SU-DHL-6 (cell line): Measurements from ENCODE around the gene MRC1.

Experiments used
- H2AFZ ChIP-seq: fragments of 200-600 bp; sonication (generic); 2 replicates; pipeline ENCODE4 v1.6.1; 2014; ENCODE audit warnings: low read depth, mild to moderate bottlenecking, moderate library complexity, mixed read lengths, antibody characterized with exemption, low read length; ENCODE audit not compliant: severe bottlenecking
- H3F3A ChIP-seq: fragments of 200-600 bp; shearing (Covaris generic); 2 replicates; pipeline ENCODE4 v1.6.0; 2016; ENCODE audit warnings: antibody characterized with exemption, mild to moderate bottlenecking; ENCODE audit not compliant: insufficient read depth
- H3K27ac ChIP-seq: fragments of 200-600 bp; sonication (generic); 2 replicates; pipeline ENCODE4 v1.5.1; 2016; ENCODE audit warnings: low read depth, mild to moderate bottlenecking, low read length, moderate library complexity, mixed read lengths
- H3K27me3 ChIP-seq: fragments of 200-600 bp; sonication (generic), shearing (Covaris generic); 2 replicates; pipeline ENCODE4 v1.6.0; 2014; ENCODE audit warnings: mild to moderate bottlenecking, low read length
- H3K36me3 ChIP-seq: fragments of 200-600 bp; sonication (generic); 2 replicates; pipeline ENCODE4 v1.6.1; 2014; ENCODE audit warnings: mild to moderate bottlenecking, low read length, mixed read lengths
- H3K4me2 ChIP-seq: fragments of 300-600, 200-600 bp; shearing (Covaris generic), sonication (generic); 2 replicates; pipeline ENCODE4 v1.6.0; 2014; ENCODE audit warnings: low read length, low read depth, mild to moderate bottlenecking; ENCODE audit not compliant: poor library complexity, severe bottlenecking
- H3K4me3 ChIP-seq: fragments of 200-600 bp; sonication (generic); 2 replicates; pipeline ENCODE4 v1.5.1; 2014; ENCODE audit warnings: antibody characterized with exemption, low read length, mild to moderate bottlenecking, mixed read lengths; ENCODE audit not compliant: insufficient read depth, poor library complexity, severe bottlenecking
- H3K79me2 ChIP-seq: fragments of 200-600 bp; sonication (generic); 2 replicates; pipeline ENCODE4 v1.6.1; 2014; ENCODE audit warnings: mild to moderate bottlenecking, low read length, moderate library complexity; ENCODE audit not compliant: insufficient read depth
- H3K9ac ChIP-seq: fragments of 200-600 bp; sonication (generic); 2 replicates; pipeline ENCODE4 v1.7.0; 2014; ENCODE audit warnings: mild to moderate bottlenecking, low read length
- H3K9me2 ChIP-seq: fragments of 200-600 bp; sonication (generic); replicated peaks from 2 replicates; pipeline ENCODE4 v1.6.1; 2014; ENCODE audit warnings: low read length; ENCODE audit not compliant: insufficient read depth
- H3K9me3 ChIP-seq: fragments of 200-600 bp; sonication (generic); 2 replicates; pipeline ENCODE4 v1.6.1; 2014; ENCODE audit warnings: low read length, mixed read lengths; ENCODE audit not compliant: insufficient read depth
- H4K20me1 ChIP-seq: fragments of 200-600 bp; sonication (generic); 2 replicates; pipeline ENCODE4 v1.6.1; 2014; ENCODE audit warnings: low read depth, mild to moderate bottlenecking, antibody characterized with exemption, low read length, moderate library complexity, mixed read lengths
- EZH2phosphoT487 ChIP-seq: fragments of 200-600 bp; sonication (generic), shearing (Covaris generic); conservative IDR thresholded peaks from 2 replicates; pipeline ENCODE4 v1.6.1; 2018; ENCODE audit warnings: mild to moderate bottlenecking, antibody characterized with exemption, low read length, moderate library complexity, mixed read lengths
- TF ChIP-seq, protein P1 (sequence below): fragments of 200-600 bp; sonication (generic); IDR thresholded peaks from one replicate; pipeline ENCODE4 v1.5.1; 2017; ENCODE audit warnings: antibody characterized with exemption, mild to moderate bottlenecking, low read length, moderate library complexity; ENCODE audit not compliant: insufficient read depth, poor library complexity, severe bottlenecking

The MRC1 gene

DNA sequence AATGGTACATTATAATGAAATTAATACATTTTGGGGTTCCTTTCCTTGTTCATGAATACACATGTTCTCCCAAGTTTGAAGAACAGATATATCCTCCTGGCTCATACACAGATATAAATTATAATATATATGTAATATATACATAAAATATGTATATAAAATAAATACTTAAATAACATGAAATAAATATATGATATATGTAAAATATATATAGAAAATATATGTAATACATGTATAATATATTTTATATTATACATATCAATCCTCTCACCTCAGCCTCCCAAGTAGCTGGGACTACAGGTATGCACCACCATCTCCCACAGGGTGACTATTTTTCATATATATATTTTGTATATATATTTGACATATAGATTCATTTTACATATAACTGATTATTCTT is 68.0 kb downstream of the MRC1 start:
- no peaks in the 10 kb centered on the region for H3F3A ChIP-seq
- H3K9ac ChIP-seq = no peak overlapping the region
- H3K4me3 ChIP-seq = no peak overlapping the region
- no peak overlapping the region for H3K4me2 ChIP-seq
- H3K9me3 ChIP-seq = no peaks in the 10 kb centered on the region
- H3K27ac ChIP-seq = no peak overlapping the region
- no peaks in the 10 kb centered on the region for H4K20me1 ChIP-seq
- TF ChIP-seq EZH2phosphoT487 = no peak
- TF ChIP-seq, protein P1, sequence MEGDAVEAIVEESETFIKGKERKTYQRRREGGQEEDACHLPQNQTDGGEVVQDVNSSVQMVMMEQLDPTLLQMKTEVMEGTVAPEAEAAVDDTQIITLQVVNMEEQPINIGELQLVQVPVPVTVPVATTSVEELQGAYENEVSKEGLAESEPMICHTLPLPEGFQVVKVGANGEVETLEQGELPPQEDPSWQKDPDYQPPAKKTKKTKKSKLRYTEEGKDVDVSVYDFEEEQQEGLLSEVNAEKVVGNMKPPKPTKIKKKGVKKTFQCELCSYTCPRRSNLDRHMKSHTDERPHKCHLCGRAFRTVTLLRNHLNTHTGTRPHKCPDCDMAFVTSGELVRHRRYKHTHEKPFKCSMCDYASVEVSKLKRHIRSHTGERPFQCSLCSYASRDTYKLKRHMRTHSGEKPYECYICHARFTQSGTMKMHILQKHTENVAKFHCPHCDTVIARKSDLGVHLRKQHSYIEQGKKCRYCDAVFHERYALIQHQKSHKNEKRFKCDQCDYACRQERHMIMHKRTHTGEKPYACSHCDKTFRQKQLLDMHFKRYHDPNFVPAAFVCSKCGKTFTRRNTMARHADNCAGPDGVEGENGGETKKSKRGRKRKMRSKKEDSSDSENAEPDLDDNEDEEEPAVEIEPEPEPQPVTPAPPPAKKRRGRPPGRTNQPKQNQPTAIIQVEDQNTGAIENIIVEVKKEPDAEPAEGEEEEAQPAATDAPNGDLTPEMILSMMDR = no peak
- no peaks in the 10 kb centered on the region for H3K9me2 ChIP-seq
- H3K27me3 ChIP-seq = 0 out of 2 replicates have a peak, but pooled peaks cover 2% of the 10 kb centered on the region
- no peaks in the 10 kb centered on the region for H3K79me2 ChIP-seq
- H3K36me3 ChIP-seq = no peaks in the 10 kb centered on the region
- H2AFZ ChIP-seq = no peak overlapping the region

DNA sequence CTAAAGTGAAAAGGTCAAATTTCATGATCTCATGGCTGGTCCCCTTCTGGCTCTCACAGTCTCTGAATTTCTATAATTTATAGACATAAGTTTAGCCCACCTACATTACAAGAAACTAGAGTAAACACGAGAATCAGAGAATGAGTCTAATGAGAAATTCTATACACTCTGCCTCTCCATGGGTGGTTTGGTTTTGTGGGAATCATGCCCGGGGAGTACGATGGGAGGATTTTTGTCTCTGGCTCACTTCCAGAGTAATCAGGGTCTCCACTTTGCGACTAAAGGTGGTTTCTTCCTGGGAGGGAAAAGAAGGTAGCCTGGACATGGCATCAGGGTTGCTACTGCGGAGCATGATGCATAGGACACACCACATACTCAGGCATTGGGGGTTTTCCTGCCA is 69.7 kb downstream of the MRC1 start:
- no peaks in the 10 kb centered on the region for H4K20me1 ChIP-seq

DNA sequence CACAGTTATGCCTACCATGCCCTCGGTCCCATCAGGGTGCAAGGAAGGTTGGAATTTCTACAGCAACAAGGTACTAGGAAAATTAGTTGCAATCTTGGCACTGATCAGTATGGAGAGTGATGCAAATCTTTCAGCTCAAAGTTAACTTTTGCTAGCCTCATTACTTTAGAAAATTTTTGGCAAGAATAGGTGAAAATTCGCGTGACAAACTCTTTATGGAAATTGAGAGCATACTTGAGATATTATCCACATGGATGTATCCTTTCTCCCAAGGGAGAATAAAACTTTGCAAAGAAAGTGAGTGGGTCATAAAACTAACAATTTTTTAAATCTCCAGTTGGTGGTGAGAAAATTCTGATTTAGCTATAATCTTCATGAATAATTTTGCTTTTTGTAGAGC is 71.5 kb downstream of the MRC1 start:
- no peaks in the 10 kb centered on the region for H4K20me1 ChIP-seq
- no peak overlapping the region for H3K4me2 ChIP-seq
- H3K9me3 ChIP-seq = 0 out of 2 replicates have a peak, but pooled peaks cover 7% of the 10 kb centered on the region
- no peak overlapping the region for H3K9ac ChIP-seq
- no peaks in the 10 kb centered on the region for H3K9me2 ChIP-seq
- H3K27ac ChIP-seq = no peak overlapping the region
- H2AFZ ChIP-seq = no peak overlapping the region
- no peaks in the 10 kb centered on the region for H3F3A ChIP-seq
- no peak for TF ChIP-seq EZH2phosphoT487
- TF ChIP-seq, protein P1 = no peak
- no peaks in the 10 kb centered on the region for H3K79me2 ChIP-seq
- H3K27me3 ChIP-seq = no peaks in the 10 kb centered on the region
- no peaks in the 10 kb centered on the region for H3K36me3 ChIP-seq
- H3K4me3 ChIP-seq = no peak overlapping the region

More for the DNA sequence above, 69.7 kb downstream of the MRC1 start:
- Histone ChIP-seq H3K36me3 (no peaks in the 10 kb centered on the region), H3K4me2 (no peak overlapping the region), H3K79me2 (no peaks in the 10 kb centered on the region), H3K9me3 (no peaks in the 10 kb centered on the region), H3K27me3 (no peaks in the 10 kb centered on the region), H3K9ac (no peak overlapping the region), H3F3A (no peaks in the 10 kb centered on the region), H2AFZ (no peak overlapping the region), H3K27ac (no peak overlapping the region), H3K9me2 (no peaks in the 10 kb centered on the region), H3K4me3 (no peak overlapping the region)
- no peak for TF ChIP-seq EZH2phosphoT487
- TF ChIP-seq, protein P1 = no peak

DNA sequence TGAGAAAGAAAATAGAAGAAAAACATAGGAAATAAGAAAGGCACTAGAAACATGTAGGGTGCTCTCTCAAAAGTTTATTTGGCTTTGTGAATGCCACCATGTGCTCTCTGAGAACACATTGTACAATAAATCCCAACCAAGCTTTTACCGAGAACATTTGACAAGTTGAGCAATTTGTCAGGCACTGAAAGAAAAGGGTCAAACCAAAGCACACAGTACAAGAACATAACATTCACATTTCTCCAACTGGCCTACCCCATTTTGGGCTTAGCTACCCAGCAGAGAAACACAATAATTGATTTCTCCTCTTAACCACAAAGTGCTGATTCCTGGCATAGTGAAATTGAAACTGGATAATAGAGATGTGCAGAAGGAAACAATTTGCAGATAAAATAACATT is 73.4 kb downstream of the MRC1 start:
- Histone ChIP-seq H3K4me2 (no peak overlapping the region), H3F3A (no peaks in the 10 kb centered on the region), H3K36me3 (no peaks in the 10 kb centered on the region), H4K20me1 (no peaks in the 10 kb centered on the region), H3K4me3 (no peak overlapping the region), H3K79me2 (no peaks in the 10 kb centered on the region), H3K9me2 (no peaks in the 10 kb centered on the region), H2AFZ (no peak overlapping the region), H3K9ac (no peak overlapping the region), H3K27ac (no peak overlapping the region), H3K9me3 (0 out of 2 replicates have a peak, but pooled peaks cover 7% of the 10 kb centered on the region), H3K27me3 (no peaks in the 10 kb centered on the region)
- TF ChIP-seq, protein P1 = no peak
- TF ChIP-seq EZH2phosphoT487 = no peak
